PC-9 (cell line): ENCODE results near the gene ACTR5. TPM values are rescaled to one million over a fixed set of nuclear protein-coding genes. Genes with fewer than 3 reads are reported as not detected.

Experiments used
- BruUV-seq: library from RNA; stranded (reverse); fragments of 400-500 nt; replicated peaks from 2 replicates; lab custom pipeline; 2021; lab: Mats Ljungman, UMichigan
- CTCF ChIA-PET: fragments of 300-600 bp; sonication (Branson Sonifier 250); formaldehyde crosslinking; loops from one replicate; lab custom pipeline; 2022; ENCODE audit warnings: antibody characterized with exemption; lab: Charles Lee
- POLR2A ChIA-PET: fragments of 300-600 bp; sonication (Branson Sonifier 250); formaldehyde crosslinking; loops from one replicate; lab custom pipeline; 2022; ENCODE audit warnings: antibody characterized with exemption; ENCODE audit not compliant: unreplicated experiment; lab: Charles Lee
- DNase-seq, 2 experiments: peaks; one replicate each; pipeline versions ENCODE4 v3.0.0 to v3.0.0-alpha.2; 2015 to 2022; ENCODE audit warnings: mixed read lengths in 1 of 2
- H2AFZ ChIP-seq: fragments of 200-600 bp; sonication (generic); 2 replicates; pipeline ENCODE4 v1.8.1; 2017; ENCODE audit warnings: antibody characterized with exemption
- H3F3A ChIP-seq: fragments of 200-600 bp; sonication (generic); 2 replicates; pipeline ENCODE4 v1.8.1; 2017; ENCODE audit warnings: antibody characterized with exemption, mild to moderate bottlenecking, low read depth; ENCODE audit not compliant: insufficient read depth
- H3K27ac ChIP-seq: fragments of 200-600 bp; sonication (generic); 2 replicates; pipeline ENCODE4 v1.6.1; 2016; ENCODE audit warnings: mixed run types
- H3K27me3 ChIP-seq: fragments of 200-600 bp; sonication (generic); 2 replicates; pipeline ENCODE4 v1.6.1; 2016; ENCODE audit warnings: low read depth, mixed run types; ENCODE audit not compliant: insufficient read depth
- H3K36me3 ChIP-seq: fragments of 200-600 bp; sonication (generic); 2 replicates; pipeline ENCODE4 v1.6.1; 2016; ENCODE audit warnings: low read depth, mixed run types
- H3K4me1 ChIP-seq: fragments of 200-600 bp; sonication (generic); replicated peaks from 2 replicates; pipeline ENCODE4 v1.6.1; 2016; ENCODE audit warnings: mixed run types; ENCODE audit not compliant: insufficient read depth
- H3K4me2 ChIP-seq: fragments of 200-600 bp; sonication (generic); 2 replicates; pipeline ENCODE4 v1.6.1; 2017; ENCODE audit warnings: mixed run types
- H3K4me3 ChIP-seq: fragments of 200-600 bp; sonication (generic); 2 replicates; pipeline ENCODE4 v1.6.1; 2016; ENCODE audit warnings: mixed run types
- H3K79me2 ChIP-seq: fragments of 200-600 bp; sonication (generic); 2 replicates; pipeline ENCODE4 v1.6.1; 2017; ENCODE audit warnings: low read depth, mixed run types
- H3K9me2 ChIP-seq: fragments of 200-600 bp; sonication (generic); 2 replicates; pipeline ENCODE4 v1.8.1; 2017; ENCODE audit warnings: mild to moderate bottlenecking; ENCODE audit not compliant: insufficient read depth
- H3K9me3 ChIP-seq: fragments of 200-600 bp; sonication (generic); 2 replicates; pipeline ENCODE4 v1.8.1; 2016; ENCODE audit warnings: low read depth; ENCODE audit not compliant: insufficient read depth
- H4K20me1 ChIP-seq: fragments of 200-600 bp; sonication (generic); 2 replicates; pipeline ENCODE4 v1.8.1; 2017; ENCODE audit not compliant: insufficient read depth
- CTCF ChIP-seq: fragments of 200-600 bp; sonication (generic); conservative IDR thresholded peaks from 2 replicates; pipeline ENCODE4 v1.6.1; 2017; ENCODE audit warnings: mixed run types, antibody characterized with exemption, mild to moderate bottlenecking, moderate library complexity
- EZH2 ChIP-seq: fragments of 200-600 bp; sonication (generic); IDR thresholded peaks from 2 replicates; pipeline ENCODE4 v1.8.0; 2017; ENCODE audit warnings: antibody characterized with exemption, low read depth
- intact Hi-C: fragments of 100-400 bp; cut with micrococcal nuclease; formaldehyde crosslinking; loops from one replicate; pipeline ENCODE4 v1.10.0; 2022; ENCODE audit not compliant: unreplicated experiment
- total RNA-seq: library from RNA; stranded (reverse); gene quantifications from 2 replicates; pipeline ENCODE4 v1.2.3, GENCODE V29; 2021

The ACTR5 gene
- total RNA-seq, 1 experiment from 2014 or later = 7.8 TPM

- TF ChIP-seq EZH2 (no peak), CTCF (no peak)
- peaks cover 13% of the 10 kb centered on the region for H3K4me1 ChIP-seq
- H2AFZ ChIP-seq = no peak overlapping the region
- ChIA-PET CTCF (no interaction called here), POLR2A (interaction anchor here (0.6 to 0.7 kb wide), 2 partner anchors 18 to 1211 kb away, joined by 3 to 7 read pairs; partner anchors contain the start of gene ACTR5)
- no peaks in the 10 kb centered on the region for H3K9me3 ChIP-seq
- DNase-seq = no peak
- H3F3A ChIP-seq = 0 out of 2 replicates have a peak, but pooled peaks cover 10% of the 10 kb centered on the region
- no peak overlapping the region for H3K4me3 ChIP-seq
- peaks cover 21% of the 10 kb centered on the region; the same call in 1 of the 2 replicates for H3K36me3 ChIP-seq
- H3K27me3 ChIP-seq = no peaks in the 10 kb centered on the region
- intact Hi-C loops = no loop called here
- H3K79me2 ChIP-seq = no peaks in the 10 kb centered on the region
- H3K4me2 ChIP-seq = no peak overlapping the region
- H3K27ac ChIP-seq = no peak overlapping the region
- H4K20me1 ChIP-seq = no peaks in the 10 kb centered on the region
- no TSS peak for BruUV-seq
- no peaks in the 10 kb centered on the region for H3K9me2 ChIP-seq
Observed at GRCh38 chr20:38766071-38766470, 17.8 kb downstream of the ACTR5 start.

GRCh38 chr20:38769376-38770295, 21.4 kb downstream of the ACTR5 start:
- H3F3A ChIP-seq = 0 out of 2 replicates have a peak, but pooled peaks cover 2% of the 10 kb centered on the region
- peaks cover 21% of the 10 kb centered on the region; the same call in 1 of the 2 replicates for H3K36me3 ChIP-seq
- H3K79me2 ChIP-seq = no peaks in the 10 kb centered on the region
- H3K4me1 ChIP-seq = peaks cover 8% of the 10 kb centered on the region
- H4K20me1 ChIP-seq = no peaks in the 10 kb centered on the region
- H3K4me2 ChIP-seq = no peak overlapping the region
- H3K9me2 ChIP-seq = no peaks in the 10 kb centered on the region
- H3K4me3 ChIP-seq = no peak overlapping the region
- no peaks in the 10 kb centered on the region for H3K9me3 ChIP-seq
- no peaks in the 10 kb centered on the region for H3K27me3 ChIP-seq
- no TSS peak for BruUV-seq
- DNase-seq = no peak
- H2AFZ ChIP-seq = no peak overlapping the region
- POLR2A ChIA-PET = no interaction called here
- no peak for TF ChIP-seq EZH2
- TF ChIP-seq CTCF = no peak
- intact Hi-C loops = no loop called here
- CTCF ChIA-PET = no interaction called here
- H3K27ac ChIP-seq = no peak overlapping the region

GRCh38 chr20:38770546-38770945, 22.3 kb downstream of the ACTR5 start:
- Histone ChIP-seq H3K27ac (no peak overlapping the region), H3K9me3 (no peaks in the 10 kb centered on the region), H2AFZ (no peak overlapping the region), H3K9me2 (no peaks in the 10 kb centered on the region), H3K27me3 (no peaks in the 10 kb centered on the region), H3K4me3 (no peak overlapping the region), H4K20me1 (no peaks in the 10 kb centered on the region), H3K79me2 (no peaks in the 10 kb centered on the region), H3K4me2 (no peak overlapping the region), H3F3A (peaks cover under 1% of the 10 kb centered on the region; the same call in 1 of the 2 replicates), H3K4me1 (no peaks in the 10 kb centered on the region), H3K36me3 (peaks cover 20% of the 10 kb centered on the region; the same call in 1 of the 2 replicates)
- no TSS peak for BruUV-seq
- intact Hi-C loops = no loop called here
- CTCF ChIA-PET = no interaction called here
- no peak for TF ChIP-seq EZH2
- no peak for TF ChIP-seq CTCF
- no peak for DNase-seq
- POLR2A ChIA-PET = no interaction called here
